Measurements from ENCODE around the gene MITF.

The MITF gene

DNA sequence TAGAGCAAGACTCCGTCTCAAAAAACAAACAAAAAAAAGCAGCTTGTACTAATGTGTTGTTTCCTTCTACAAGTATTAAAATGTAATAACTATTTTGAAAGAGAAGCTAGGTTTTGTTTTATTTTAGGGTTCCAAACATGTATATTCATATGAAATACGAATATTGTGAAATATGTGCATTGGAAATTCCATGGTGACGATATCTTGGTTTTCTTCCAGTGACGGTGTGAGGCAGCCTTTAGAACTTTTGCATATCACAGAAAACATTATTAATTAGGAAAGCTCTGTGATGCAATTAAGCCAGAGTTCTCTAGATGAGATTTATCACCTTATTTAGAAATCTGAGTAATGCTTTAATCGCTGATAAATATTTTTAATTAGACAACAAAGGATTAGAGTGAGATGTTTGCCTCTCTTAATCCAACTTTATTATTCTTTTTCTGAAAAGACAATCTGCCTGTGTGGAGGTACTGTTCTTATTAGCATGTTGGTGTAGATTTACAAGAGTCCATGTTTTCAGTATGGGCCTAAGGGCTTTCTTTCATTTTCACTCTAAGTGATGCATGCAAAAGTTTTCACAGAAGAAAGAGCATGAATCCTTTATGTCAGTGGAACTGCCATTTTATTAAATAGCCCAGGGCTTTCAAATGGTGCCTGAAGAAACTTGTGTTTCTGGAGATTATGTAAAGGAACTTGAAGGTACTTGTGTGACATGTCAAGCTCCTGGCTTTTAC, 222.6 kb downstream of the MITF start:
- no peak for DNase-seq (ENCODE audit: low read depth in 2 of 2)

DNA sequence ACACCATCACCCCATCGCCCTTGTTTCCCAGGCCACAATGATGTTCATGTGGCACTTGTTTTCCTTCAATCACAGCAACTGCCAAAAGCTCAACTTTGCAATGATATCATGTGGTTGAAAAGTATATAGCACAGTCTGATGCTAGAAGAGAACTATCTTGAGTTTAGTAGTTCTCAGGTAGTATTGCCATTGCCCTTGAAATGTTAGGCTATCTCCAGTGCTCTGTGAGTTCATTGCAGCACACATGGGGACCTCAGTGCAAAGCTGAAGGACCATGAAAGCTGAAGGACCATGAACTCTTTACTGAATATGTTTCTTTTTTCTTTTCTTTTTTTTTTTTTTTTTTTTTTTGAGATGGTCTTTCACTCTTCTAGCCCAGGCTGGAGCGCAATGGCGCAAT, 224.4 kb downstream of the MITF start:
- DNase-seq (ENCODE audit: low read depth in 2 of 2), result no peak

DNA sequence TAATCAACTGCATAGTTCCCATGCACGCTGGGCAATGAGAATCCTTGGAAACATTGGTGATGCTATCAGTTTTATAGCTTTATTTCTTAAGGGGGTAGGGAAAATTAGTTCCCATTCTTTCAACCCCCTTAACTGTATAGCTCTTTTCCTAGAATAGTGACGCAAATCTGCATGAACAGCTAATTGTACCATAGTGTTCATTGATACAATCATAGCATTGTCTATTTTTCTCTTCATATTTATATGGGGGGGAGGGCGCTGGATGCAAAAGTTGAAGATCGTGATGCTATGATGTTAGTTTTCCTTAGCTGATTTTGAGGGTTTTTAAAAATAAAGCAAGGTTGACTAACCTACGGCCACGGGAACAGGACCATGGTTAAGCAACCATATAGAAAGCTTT, 227.9 kb downstream of the MITF start:
- DNase-seq (ENCODE audit: low read depth in 2 of 2), result no peak

DNA sequence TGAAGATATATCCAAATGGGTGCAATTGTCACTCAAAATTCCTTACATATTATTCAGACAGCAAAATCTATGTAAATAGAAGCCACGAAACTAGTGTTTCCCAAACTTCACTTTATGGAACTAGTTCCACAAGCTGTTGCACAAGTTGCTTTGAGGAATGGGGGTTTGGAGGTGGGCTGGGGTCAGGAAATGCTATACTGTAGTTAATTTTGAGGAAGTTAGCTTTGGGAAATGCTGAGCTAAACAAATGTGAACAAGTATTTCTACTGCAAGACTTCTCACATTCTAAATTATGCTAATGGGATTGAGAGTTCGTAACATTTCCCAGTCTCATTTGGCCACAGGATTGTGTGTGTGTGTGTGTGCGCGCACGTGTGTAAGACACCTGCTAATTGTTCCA, 231.6 kb downstream of the MITF start:
- no peak for DNase-seq (ENCODE audit: low read depth in 2 of 2)

- no peak for DNase-seq (ENCODE audit: low read depth in 2 of 2)
Measured at GRCh38 chr3:69972672-69973071, 233.4 kb downstream of the MITF start.

- no peak for DNase-seq (ENCODE audit: low read depth in 2 of 2)
Measured at GRCh38 chr3:69976021-69976420, 236.8 kb downstream of the MITF start.

GRCh38 chr3:69983546-69984265, 244.4 kb downstream of the MITF start:
- no peak for DNase-seq (ENCODE audit: low read depth in 2 of 2)

DNA sequence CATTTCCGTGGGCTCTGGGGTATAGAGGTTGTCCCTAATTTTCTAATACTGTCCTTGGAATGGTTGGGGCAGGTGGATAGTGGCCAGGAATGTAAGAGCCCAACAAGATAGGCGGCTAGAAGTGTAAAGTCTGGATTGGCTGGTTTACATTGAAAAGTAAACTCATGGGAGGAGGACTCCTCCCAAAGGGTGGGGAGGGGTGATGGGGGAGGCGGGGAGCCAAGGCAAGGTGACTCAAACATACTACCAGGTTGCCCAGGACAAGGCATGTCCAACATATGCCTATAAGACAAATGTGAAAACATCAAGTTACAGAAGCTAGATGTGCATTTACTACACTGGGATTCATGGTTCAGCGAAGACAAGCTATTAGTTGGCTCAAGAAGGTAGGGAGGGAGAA, 246.0 kb downstream of the MITF start:
- no peak for DNase-seq (ENCODE audit: low read depth in 2 of 2)

- DNase-seq (ENCODE audit: low read depth in 2 of 2), result no peak
Measured at GRCh38 chr3:69986419-69986818, 247.2 kb downstream of the MITF start.

- no peak for DNase-seq (ENCODE audit: low read depth in 2 of 2)
Measured at GRCh38 chr3:69987833-69988232, 248.6 kb downstream of the MITF start.

- no peak for DNase-seq (ENCODE audit: low read depth in 2 of 2)
Measured at GRCh38 chr3:69993757-69994156, 254.5 kb downstream of the MITF start.

- no peak for DNase-seq (ENCODE audit: low read depth in 2 of 2)
Measured at GRCh38 chr3:69994919-69995318, 255.7 kb downstream of the MITF start.

DNA sequence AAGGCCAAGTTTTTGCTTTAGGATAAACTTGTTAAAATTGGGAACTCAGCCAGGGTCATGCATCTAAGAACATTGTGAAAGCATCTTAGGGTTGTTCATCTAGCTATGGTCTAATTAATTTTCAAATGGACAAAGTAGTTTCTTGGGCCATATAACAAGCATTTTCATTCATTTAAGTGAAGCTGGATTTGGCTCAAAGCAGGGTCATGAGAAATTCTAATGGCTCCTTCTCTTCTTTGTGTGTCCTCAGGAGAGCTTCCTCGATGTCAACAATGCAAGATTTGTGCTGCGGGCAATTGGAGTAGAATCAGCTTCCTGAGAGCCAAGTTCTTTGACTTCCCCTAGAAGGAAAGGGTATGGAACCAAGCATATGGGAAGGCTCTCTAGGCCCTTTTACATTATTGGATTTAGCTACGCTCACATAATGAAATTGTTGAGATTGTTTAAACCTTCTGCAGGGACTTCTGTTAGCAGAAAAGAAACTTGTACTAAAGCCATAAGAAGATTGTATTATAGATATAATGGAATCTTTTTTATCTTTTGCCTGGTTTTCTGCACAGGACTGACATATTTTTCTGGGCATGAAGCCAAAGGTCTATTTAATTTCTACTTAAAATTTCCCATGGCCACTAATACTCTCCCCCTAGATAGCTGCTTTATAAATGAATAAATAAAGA, 258.5 kb downstream of the MITF start:
- DNase-seq (ENCODE audit: low read depth in 2 of 2), result no peak

GRCh38 chr3:69998759-69999139, 259.5 kb downstream of the MITF start:
- no peak for DNase-seq (ENCODE audit: low read depth in 2 of 2)

- DNase-seq (ENCODE audit: low read depth in 2 of 2), result no peak
Measured at GRCh38 chr3:69999140-70000027, 260.1 kb downstream of the MITF start, which contains the start of gene SAMMSON. TSS of gene SAMMSON (plus strand) at chr3:69999733.

DNA sequence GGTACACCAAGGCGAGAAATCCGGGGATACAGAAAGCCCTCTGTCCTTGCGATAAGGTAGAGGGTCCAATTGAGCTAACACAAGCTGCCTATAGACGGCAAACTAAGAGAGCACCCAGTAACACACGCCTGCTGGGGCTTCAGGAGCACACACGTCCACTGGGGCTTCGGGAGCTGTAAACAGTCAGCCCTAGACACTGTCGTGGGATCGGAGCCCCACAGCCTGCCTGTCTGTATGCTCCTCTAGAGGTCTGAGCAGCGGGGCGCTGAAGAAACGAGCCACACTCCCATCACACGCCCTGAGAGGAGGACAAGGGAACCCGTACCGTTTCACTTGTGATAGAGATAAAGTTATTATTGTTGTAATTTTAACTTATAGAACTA, 260.8 kb downstream of the MITF start:
- DNase-seq (ENCODE audit: low read depth in 2 of 2), result no peak

- no peak for DNase-seq (ENCODE audit: low read depth in 2 of 2)
Measured at GRCh38 chr3:70000563-70001081, 261.4 kb downstream of the MITF start.

GRCh38 chr3:70003119-70003518, 263.9 kb downstream of the MITF start:
- DNase-seq (ENCODE audit: low read depth in 2 of 2), result no peak

- DNase-seq (ENCODE audit: low read depth in 2 of 2), result no peak
Measured at GRCh38 chr3:70006089-70006488, 266.8 kb downstream of the MITF start.

DNA sequence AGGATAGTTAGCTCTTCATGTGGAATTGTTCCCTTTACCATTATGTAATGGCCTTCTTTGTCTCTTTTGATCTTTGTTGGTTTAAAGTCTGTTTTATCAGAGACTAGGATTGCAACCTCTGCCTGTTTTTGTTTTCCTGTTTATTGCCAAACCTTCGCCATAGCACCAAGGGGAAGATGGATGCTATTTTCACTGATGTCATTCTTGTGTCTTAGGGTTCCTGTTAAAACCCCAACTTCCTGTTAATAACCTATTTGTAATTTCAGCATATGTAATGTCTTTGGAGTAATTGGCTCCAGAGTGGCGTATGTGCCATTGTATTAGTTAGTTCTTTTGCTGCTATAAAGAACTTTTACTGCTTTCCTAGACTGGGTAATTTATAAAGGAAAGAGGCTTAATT, 271.1 kb downstream of the MITF start:
- no peak for DNase-seq (ENCODE audit: low read depth in 2 of 2)

DNA sequence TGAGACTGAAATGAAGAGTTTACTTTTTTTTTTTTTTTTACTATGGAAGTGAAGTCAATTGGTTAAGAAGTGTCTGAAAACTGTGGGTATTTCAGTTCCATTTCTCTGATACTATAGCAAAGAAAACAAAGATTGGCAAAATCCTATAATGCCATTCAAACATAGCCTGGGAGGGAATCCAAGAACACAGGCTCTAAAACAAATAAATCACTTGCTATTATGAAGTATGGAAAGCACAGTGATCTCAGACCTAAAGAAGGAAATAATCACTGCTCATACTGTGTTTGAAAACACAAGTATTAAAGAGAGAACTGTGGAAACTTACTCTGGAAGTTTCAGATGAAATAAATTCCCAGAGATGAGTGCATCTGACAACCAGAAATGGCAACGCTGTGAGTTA, 272.3 kb downstream of the MITF start:
- no peak for DNase-seq (ENCODE audit: low read depth in 2 of 2)
